GM10847 (cell line): ENCODE results near the gene ZSWIM5.

ENCODE experiments used
- POLR2A ChIP-seq: IDR thresholded peaks from 2 replicates; pipeline ENCODE4 v1.6.1; 2011; ENCODE audit not compliant: insufficient read length; ENCODE audit errors: extremely low read depth

Gene ZSWIM5

DNA sequence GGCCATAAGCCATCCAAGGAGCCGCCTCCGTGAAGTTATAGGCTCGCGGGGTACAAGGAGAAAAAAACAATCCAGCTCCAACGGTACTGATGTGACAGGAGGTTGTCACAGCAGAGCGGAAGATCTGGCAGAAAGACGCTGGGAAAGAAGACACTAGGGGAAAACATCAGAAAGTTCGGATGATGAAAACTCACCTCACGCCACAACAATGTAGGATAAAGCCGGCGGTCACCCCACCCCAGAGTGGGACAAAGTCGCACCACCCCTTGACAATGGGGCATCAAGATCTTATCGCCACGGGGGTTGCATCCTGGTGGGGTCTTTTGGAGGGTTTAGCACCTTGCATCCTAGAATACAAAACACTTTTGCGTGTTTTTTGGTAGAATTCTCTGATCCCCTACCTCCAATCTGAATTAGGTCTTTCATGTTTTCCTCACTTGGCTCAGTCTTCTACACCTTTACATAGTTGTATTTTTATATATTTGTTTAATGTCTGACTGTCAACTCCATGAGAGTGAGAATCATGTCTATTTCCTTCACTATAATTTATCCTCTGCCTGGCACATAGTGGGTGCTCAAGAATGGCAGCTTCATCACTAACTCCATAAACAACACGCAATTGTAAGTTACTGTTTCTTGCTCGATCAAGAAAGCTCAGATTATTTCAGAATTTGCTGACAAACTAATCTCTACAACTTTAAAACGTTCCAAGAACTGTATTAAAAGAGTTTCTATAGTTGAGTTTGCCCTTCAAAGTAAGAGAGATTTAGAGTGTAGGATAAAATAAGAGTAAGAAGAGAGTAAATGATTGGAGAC, 611 bp upstream of the ZSWIM5 start:
- TF ChIP-seq POLR2A: no peak

DNA sequence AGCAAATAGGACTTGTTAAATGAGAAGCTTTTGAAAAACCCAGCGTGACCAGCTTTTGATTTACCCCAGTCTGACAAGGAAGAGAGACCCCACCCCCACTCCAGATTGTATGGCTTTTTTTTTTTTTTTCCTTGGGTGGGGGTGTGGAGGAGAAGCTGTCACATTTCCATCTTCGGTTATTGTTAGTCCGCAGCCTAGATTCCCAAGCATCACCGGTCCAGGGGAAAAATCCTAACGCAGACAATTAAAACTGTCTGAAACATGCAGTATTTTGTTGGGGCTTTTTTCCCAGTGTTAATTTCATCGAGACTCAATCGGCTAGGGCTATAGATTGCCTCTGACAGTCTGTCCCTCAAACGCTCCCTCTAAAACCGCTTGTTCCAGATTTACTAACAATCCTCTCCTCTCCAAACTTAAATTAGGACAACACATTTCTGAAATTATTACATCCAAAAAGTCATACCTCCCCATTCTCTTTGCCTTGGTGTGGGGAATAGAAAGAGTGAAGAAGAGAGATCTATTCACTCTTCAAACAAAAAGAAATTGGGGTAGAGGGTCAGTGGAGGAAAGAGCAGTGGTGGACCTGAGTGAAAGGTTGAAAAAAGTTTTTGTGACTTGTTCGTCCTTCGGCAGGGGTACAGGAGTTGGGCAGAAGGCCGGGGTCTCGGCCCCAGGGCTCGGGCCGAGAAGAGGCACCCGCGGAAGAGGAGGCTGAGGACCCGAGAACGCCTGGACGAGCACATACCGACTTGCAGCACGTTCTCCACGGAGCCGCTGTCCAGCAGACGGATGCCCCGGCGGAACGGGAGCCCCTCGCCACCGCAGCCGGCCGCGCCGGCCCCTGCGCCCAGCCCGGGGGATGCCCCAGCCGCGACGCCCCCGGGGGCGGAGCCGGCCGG, 1.1 kb downstream of the ZSWIM5 start:
- TF ChIP-seq POLR2A: no peak

DNA sequence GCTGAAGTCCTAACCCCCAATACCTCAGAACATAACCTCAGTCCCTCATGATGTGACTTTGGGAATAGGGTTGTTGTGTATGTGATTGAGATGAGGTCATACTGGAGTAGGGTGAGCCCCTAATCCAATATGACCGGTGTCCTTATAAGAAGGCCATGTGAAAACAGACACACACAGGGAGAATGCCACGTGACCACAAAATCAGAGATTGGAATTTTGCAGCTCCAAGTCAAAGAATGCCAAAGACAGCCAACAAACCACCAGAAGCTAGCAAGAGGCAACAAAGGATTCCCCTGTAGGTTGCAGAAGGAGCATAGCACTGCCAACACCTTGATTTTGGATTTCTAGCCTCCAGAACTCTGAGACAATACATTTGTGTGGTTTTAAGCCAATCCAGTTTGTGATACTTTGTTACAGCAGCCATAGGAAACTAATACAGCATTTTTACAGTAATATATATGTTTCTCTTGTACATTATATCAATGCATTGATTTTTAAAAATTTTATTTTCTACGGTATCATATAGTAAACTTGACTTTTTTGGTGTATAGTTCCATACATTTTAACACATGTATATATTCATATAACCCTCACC, 5.4 kb downstream of the ZSWIM5 start:
- no peak for TF ChIP-seq POLR2A

DNA sequence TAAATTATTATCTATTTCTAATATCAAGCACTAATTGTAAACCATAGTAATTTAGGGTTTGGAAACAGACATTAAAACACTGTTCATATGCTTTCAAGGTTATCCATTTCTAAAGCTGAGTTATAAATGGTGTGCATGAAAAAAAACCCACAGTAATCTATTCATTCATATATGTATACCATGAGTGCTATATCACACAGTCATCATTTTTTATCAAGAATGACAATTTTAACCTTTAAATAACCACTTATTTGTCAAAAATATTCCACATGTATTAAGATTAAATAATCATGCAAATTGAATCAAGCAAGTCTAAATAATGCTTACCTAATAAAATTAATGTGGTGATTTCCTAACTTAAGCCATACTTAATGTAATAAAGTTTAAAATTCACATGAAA, 6.0 kb downstream of the ZSWIM5 start:
- no peak for TF ChIP-seq POLR2A

DNA sequence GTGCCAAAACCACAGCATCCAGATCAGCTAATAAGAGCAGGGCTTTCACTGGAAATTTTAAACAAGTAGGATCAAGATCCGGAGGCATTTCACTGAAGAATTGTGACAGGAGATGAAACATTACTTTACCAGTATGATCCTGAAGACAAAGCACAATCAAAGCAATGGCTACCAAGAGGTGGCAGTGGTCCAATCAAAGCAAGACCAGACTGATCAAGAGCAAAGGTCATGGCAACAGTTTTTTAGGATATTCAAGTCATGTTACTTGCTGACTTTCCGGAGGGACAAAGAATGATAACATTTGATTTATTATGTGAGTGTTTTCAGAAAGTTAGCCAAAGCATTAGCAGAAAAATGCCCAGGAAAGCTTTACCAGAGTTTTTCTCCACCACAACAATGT, 8.2 kb downstream of the ZSWIM5 start:
- TF ChIP-seq POLR2A: no peak

DNA sequence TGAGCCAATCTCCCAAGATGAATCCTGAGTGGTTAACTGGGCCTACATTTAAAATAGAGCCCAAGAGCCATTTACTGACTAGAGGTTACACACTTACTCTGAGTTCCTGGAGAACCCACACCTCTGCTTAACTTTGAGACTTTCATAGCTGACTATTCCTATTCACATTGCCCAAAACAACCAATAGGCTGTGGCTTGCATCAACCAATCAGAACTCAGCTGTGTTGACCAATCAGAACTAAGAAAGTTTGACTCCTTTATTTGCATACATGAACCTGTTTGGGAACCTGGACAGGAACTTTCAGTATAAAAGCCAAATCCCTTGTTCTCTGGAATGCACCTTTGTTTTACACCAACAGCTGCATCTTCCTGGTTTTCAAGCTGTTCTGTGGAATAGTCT, 9.5 kb downstream of the ZSWIM5 start:
- no peak for TF ChIP-seq POLR2A

DNA sequence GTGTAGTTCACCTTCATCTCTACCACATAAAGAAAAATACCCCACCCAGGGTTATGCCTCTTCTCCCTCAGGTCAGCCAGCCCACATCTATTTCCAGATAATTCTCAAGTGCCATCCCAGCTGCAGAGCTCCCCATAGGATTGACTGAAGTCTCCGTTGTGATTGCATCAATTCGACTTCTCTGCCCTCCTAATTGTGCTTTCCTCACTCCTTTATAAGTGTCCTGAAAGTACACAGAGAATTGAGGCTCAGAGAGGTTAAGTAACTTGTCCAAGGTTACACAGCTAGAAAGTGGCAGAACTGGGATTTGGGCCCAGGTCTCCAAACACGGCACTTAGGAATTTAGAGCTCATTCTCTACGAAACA, 15.0 kb downstream of the ZSWIM5 start:
- TF ChIP-seq POLR2A: no peak

DNA sequence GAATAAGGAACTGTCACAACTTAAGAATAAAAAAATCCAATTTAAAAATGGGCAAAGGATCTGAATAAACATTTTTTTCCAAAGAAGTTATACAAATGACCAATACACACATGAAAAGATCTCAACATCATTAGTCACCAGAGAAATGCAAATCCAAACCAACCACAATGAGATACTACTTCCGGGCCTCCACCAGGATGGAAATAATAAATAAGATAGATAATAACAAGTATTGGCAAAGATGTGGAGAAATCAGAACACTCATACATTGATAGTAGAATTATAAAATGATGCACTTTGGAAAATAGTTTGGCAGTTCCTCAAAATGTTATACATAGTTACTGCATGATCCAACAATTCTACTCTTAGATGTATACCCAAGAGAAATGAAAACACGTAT, 18.7 kb downstream of the ZSWIM5 start:
- no peak for TF ChIP-seq POLR2A

DNA sequence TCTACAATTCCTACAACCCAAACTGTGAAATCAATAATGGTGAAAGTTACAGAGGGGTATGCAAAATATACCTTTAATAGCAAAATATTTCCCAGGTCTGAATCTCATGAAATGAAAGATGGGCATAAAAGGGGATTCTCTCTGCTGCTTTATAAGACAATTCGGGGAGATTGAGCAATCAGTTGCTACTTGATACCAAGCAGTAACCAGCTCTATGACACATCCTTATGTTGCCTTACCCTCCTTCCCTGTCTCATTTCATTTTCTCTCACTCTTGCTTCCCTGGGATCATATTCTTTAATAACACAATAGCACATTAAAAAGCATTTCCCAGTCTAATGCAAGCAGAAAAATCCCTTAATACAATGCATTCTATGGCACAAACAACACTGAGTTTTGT, 29.0 kb downstream of the ZSWIM5 start:
- TF ChIP-seq POLR2A: no peak

DNA sequence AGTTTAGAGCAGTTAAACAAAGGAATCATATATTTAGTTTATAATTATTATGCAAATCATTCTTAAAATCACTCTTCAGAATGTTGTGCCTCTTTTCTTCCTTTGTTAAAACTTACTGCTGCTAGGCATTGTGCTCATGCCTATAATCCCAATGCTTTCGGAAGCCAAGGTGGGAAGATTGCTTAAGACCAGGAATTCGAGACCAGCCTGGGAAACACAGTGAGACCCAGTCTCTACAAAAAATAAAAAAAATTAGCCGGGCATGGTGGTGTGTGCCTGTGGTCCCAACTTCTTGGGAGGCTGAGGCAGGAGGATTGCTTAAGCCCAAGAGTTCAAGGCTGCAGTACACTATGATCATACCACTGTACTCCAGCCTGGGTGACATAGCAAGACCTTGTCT, 33.6 kb downstream of the ZSWIM5 start:
- TF ChIP-seq POLR2A: no peak

DNA sequence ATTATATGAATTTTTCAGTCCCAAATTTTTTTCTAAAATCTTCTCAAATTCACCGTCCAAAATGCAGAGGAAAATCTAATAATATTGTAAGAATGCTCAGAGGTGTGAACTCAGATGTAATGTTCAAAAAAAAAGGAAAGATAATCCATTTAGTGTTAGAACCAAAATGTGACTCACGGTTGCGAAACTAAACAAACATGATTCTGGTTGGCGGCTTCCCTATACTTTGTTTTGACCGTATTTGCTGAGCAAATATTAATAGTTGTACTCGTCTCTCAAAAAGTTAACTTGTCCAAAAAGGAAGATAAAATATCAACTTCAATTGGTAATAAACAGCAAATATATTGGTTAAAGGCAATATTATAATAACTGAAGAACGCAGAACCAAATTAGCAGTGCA, 34.4 kb downstream of the ZSWIM5 start:
- no peak for TF ChIP-seq POLR2A

DNA sequence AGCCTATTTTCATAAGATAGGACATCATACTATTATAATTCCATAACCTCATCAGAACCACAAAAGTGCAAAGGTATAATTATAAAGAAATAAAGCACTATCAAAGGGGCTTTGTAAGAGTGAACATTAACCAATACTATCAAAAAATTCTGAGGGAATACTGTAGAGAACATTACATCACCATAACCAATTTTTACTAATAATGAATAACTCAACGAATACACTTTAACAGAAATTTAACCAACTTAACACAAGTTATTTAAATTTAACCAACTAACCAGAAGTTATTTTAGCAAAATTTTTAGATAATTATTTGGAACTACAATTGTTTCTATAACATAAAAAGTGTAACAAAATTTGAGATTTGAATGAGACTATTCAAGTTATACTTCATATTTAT, 34.8 kb downstream of the ZSWIM5 start:
- TF ChIP-seq POLR2A: no peak

DNA sequence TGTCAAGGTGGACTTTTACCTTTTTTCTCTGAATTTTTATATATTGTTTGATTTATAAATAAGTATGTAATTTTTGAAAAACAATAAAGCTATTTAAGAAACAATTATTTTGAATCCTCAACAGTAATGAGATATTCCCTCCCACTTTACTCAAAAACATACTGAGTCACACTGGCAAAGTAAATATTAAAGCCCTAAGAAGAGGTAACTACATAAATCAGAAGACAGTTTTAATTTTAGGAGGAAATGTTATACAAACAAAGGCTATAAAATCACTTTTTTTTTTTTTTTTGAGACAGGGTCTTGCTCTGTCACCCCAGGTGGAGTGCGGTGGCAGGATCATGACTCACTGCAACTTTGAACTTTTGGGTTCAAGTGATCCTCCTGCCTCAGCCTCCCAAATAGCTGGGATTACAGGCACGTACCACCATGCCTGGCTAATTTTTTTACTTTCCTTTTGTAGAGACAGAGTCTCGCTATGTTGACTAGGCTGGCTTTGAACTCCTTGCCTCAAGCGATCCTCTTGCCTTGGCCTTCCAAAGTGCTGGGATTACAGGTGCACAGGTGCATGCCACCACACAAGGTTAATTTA, 36.2 kb downstream of the ZSWIM5 start:
- no peak for TF ChIP-seq POLR2A

DNA sequence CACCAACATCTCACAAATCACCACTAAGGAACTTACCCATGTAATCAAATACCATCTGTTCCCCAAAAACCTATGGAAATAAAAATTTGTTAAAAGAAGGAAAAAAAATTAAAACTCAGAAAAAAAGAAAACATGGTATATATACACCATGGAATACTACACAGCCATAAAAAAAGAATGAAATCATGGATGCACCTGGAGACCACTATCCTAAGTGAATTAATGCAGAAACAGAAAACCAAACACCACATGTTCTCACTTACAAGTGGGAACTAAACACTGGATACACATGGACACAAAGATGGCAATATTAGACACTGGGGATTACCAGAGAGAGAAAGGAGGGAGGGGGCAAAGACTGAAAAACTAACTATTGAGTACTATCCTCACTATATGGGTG, 50.4 kb downstream of the ZSWIM5 start:
- no peak for TF ChIP-seq POLR2A

DNA sequence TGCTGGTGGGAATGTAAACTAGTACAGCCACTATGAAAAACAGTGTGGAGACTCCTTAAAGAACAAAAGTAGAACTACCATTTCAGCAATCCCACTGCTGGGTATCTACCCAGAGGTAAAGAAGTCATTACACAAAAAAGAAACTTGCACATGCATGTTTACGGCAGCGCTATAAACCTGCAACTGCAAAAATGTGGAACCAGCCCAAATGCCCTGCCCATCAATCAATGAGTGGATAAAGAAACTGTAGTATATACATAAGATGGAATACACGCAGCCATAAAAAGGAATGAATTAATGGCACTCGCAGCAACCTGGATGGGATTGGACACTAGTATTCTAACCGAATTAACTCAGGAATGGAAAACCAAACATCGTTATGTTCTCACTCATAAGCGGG, 51.0 kb downstream of the ZSWIM5 start:
- no peak for TF ChIP-seq POLR2A

DNA sequence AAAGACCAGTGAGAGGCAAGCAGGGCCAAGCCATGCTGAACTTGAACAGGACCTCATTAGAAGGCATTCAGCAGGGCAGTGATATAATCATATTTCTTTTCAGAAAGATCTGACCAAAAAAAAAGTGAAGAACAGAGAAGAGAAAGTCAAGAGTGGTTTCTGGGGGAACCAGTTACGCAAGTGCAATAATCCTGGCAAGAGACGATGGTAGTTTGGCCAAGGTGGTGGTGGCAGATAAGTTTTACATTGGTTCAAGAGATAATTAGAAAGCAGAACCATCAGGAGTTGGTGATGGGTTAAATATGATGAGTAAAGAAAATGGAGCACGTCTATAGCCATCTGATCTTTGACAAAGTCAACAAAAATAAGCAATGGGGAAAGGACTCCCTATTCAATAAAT, 54.3 kb downstream of the ZSWIM5 start:
- TF ChIP-seq POLR2A: no peak

DNA sequence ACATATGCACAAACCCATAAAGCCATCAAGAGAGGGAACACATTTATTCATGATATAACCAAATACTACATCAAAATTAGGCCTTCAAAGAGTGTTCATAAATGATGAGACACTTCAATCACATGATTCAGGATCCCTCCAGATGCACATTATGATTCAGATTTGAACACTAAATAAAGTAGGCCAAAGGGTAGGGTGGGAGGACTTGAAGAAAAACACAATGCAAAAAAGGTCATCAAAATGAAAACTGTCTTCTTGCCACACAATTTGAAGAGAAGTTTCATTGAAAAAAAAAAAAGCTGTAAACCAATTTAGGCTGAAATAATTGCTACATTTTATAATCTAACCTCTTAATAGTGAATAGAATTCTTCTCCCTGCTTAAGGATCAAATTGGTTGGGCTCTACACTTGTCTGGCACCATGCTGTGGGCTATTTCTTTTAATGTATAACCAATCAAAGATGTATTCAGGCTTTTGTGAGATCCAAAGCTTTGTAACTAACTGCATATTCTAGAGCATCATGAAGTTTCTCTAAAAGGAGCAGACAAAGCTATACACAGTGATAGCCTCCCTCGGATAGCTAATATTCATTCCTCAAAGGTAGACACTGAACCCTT, 58.1 kb downstream of the ZSWIM5 start:
- TF ChIP-seq POLR2A: no peak
